GM23338 (cell line): Measurements from ENCODE around the gene OR52W1. TPM values are rescaled to one million over a fixed set of nuclear protein-coding genes. Genes with fewer than 3 reads are reported as not detected.

ENCODE experiments used
- ATAC-seq: fragments of 200-7000 bp; cut with Tn5 transposase; 3 replicates; pipeline ENCODE4 v1.9.1; 2020
- DNase-seq: peaks from one replicate; pipeline ENCODE4 v3.0.0-alpha.2; 2015; ENCODE audit warnings: low spot score
- H2AFZ ChIP-seq: fragments of 200-600 bp; sonication (generic); 2 replicates; pipeline ENCODE4 v1.8.0; 2016; ENCODE audit warnings: antibody characterized with exemption, mild to moderate bottlenecking, moderate library complexity
- H3F3A ChIP-seq: fragments of 200-600 bp; sonication (generic); replicated peaks from 2 replicates; pipeline ENCODE4 v1.8.0; 2017; ENCODE audit warnings: antibody characterized with exemption, mixed run types, low read depth
- H3K27ac ChIP-seq: fragments of 200-600 bp; sonication (generic); 2 replicates; pipeline ENCODE4 v1.6.1; 2016; ENCODE audit warnings: low read depth
- H3K27me3 ChIP-seq: fragments of 200-600 bp; sonication (generic); 2 replicates; pipeline ENCODE4 v1.8.0; 2016; ENCODE audit warnings: mild to moderate bottlenecking, mixed run types, moderate library complexity; ENCODE audit not compliant: insufficient read depth
- H3K36me3 ChIP-seq: fragments of 200-600 bp; sonication (generic); 2 replicates; pipeline ENCODE4 v1.8.0; 2016; ENCODE audit warnings: mild to moderate bottlenecking; ENCODE audit not compliant: insufficient read depth
- H3K4me1 ChIP-seq: fragments of 200-600 bp; sonication (generic); 2 replicates; pipeline ENCODE4 v1.8.0; 2016; ENCODE audit warnings: mild to moderate bottlenecking, moderate library complexity; ENCODE audit not compliant: insufficient read depth
- H3K4me2 ChIP-seq: fragments of 200-600 bp; sonication (generic); 2 replicates; pipeline ENCODE4 v1.7.1; 2017; ENCODE audit warnings: mixed run types
- H3K4me3 ChIP-seq: fragments of 200-600 bp; sonication (generic); 2 replicates; pipeline ENCODE4 v1.6.1; 2016; ENCODE audit warnings: mixed run types
- H3K79me2 ChIP-seq: fragments of 200-600 bp; sonication (generic); replicated peaks from 2 replicates; pipeline ENCODE4 v1.8.0; 2017; ENCODE audit warnings: mild to moderate bottlenecking; ENCODE audit not compliant: insufficient read depth
- H3K9me2 ChIP-seq: fragments of 200-600 bp; sonication (generic); 2 replicates; pipeline ENCODE4 v1.8.0; 2017; ENCODE audit not compliant: insufficient read depth
- H4K20me1 ChIP-seq: fragments of 200-600 bp; sonication (generic); replicated peaks from 2 replicates; pipeline ENCODE4 v1.8.0; 2017; ENCODE audit warnings: mild to moderate bottlenecking; ENCODE audit not compliant: insufficient read depth
- H3K27ac Mint-ChIP-seq: 2 replicates; pipeline ENCODE4 v1.8.0; 2020; ENCODE audit warnings: inconsistent platforms, mild to moderate bottlenecking, moderate library complexity, mixed read lengths
- H3K27me3 Mint-ChIP-seq: 3 replicates; pipeline ENCODE4 v1.8.0; 2022; ENCODE audit warnings: low read depth, mild to moderate bottlenecking, moderate library complexity, mixed read lengths, inconsistent platforms; ENCODE audit not compliant: insufficient read depth, poor library complexity
- H3K36me3 Mint-ChIP-seq: 3 replicates; pipeline ENCODE4 v1.8.0; 2021; ENCODE audit warnings: low read depth, mild to moderate bottlenecking, inconsistent platforms, moderate library complexity, mixed read lengths
- H3K4me1 Mint-ChIP-seq: 3 replicates; pipeline ENCODE4 v1.8.0; 2020; ENCODE audit warnings: mild to moderate bottlenecking, inconsistent platforms, mixed read lengths
- H3K4me3 Mint-ChIP-seq: 3 replicates; pipeline ENCODE4 v1.8.0; 2021; ENCODE audit warnings: moderate library complexity, mild to moderate bottlenecking, inconsistent platforms, mixed read lengths
- H3K9me3 Mint-ChIP-seq: 3 replicates; pipeline ENCODE4 v1.8.0; 2020; ENCODE audit warnings: moderate library complexity, mild to moderate bottlenecking, inconsistent platforms, mixed read lengths
- CREB1 ChIP-seq: fragments of 250-450 bp; sonication (Bioruptor Pico); IDR thresholded peaks from 2 replicates; pipeline ENCODE4 v1.5.0; 2020; ENCODE audit warnings: low read depth, mild to moderate bottlenecking, moderate library complexity
- ETS1 ChIP-seq: IDR thresholded peaks from 2 replicates; pipeline ENCODE4 v1.6.1; 2016; ENCODE audit warnings: antibody characterized with exemption
- EZH2 ChIP-seq: fragments of 200-600 bp; sonication (generic); IDR thresholded peaks from one replicate; pipeline ENCODE4 v1.8.0; 2017; ENCODE audit warnings: antibody characterized with exemption, mild to moderate bottlenecking, low read depth; ENCODE audit not compliant: unreplicated experiment
- EZH2phosphoT487 ChIP-seq: fragments of 200-600 bp; sonication (generic); IDR thresholded peaks from one replicate; pipeline ENCODE4 v1.8.1; 2018; ENCODE audit warnings: antibody characterized with exemption; ENCODE audit not compliant: unreplicated experiment
- JUNB ChIP-seq: IDR thresholded peaks from one replicate; pipeline ENCODE4 v1.6.1; 2016; ENCODE audit warnings: antibody characterized with exemption; ENCODE audit not compliant: unreplicated experiment
- POLR2AphosphoS5 ChIP-seq: IDR thresholded peaks from 2 replicates; pipeline ENCODE4 v1.6.1; 2016; ENCODE audit warnings: antibody characterized with exemption, low read depth
- ZNF114 ChIP-seq: fragments of 250-450 bp; sonication (Bioruptor Pico); IDR thresholded peaks from 2 replicates; pipeline ENCODE4 v1.5.0; 2020; ENCODE audit warnings: mild to moderate bottlenecking, moderate library complexity
- ZNF462 ChIP-seq: fragments of 250-450 bp; sonication (Bioruptor Pico); IDR thresholded peaks from 2 replicates; pipeline ENCODE4 v1.5.0; 2020; ENCODE audit warnings: mild to moderate bottlenecking, moderate library complexity
- polyA plus RNA-seq: library from polyadenylated mRNA; unstranded; fragments of >200 nt; fragmentation: Nextera tagmentation; extraction: Ambion mirVana; gene quantifications from 2 replicates; pipeline ENCODE4 v1.2.1, GENCODE V29; 2016
- total RNA-seq: library from RNA; depleted of rRNA; stranded (reverse); fragments of >200 nt; shearing (Covaris generic); gene quantifications from 2 replicates; pipeline ENCODE4 v1.2.3, GENCODE V29; 2014
- TF ChIP-seq, protein P1 (sequence below): IDR thresholded peaks from one replicate; pipeline ENCODE4 v1.6.1; 2018; ENCODE audit warnings: antibody characterized with exemption; ENCODE audit not compliant: unreplicated experiment

Gene OR52W1
- total and polyA plus RNA-seq, 2 experiments from 2014 or later, result not detected

GRCh38 chr11:6197466-6198200, 1.4 kb upstream of the OR52W1 start:
- Histone ChIP-seq H3K4me2 (no peak overlapping the region), H3K27me3 (no peaks in the 10 kb centered on the region), H3K79me2 (no peaks in the 10 kb centered on the region), H3K9me2 (no peaks in the 10 kb centered on the region), H4K20me1 (no peaks in the 10 kb centered on the region; the same call in 1 of the 2 replicates), H3K27ac (no peak overlapping the region), H3K36me3 (no peaks in the 10 kb centered on the region), H3K4me1 (peaks cover 7% of the 10 kb centered on the region; the same call in 1 of the 2 replicates), H3K4me3 (no peak overlapping the region), H3F3A (no peaks in the 10 kb centered on the region), H2AFZ (no peak overlapping the region)
- ATAC-seq (no peak), DNase-seq (no peak)
- Mint-ChIP-seq H3K4me1 (peaks cover 8% of the 10 kb centered on the region), H3K27me3 (peaks cover 2% of the 10 kb centered on the region), H3K27ac (no peak overlapping the region), H3K36me3 (no peaks in the 10 kb centered on the region), H3K4me3 (no peak overlapping the region), H3K9me3 (no peaks in the 10 kb centered on the region)
- TF ChIP-seq, protein P1, sequence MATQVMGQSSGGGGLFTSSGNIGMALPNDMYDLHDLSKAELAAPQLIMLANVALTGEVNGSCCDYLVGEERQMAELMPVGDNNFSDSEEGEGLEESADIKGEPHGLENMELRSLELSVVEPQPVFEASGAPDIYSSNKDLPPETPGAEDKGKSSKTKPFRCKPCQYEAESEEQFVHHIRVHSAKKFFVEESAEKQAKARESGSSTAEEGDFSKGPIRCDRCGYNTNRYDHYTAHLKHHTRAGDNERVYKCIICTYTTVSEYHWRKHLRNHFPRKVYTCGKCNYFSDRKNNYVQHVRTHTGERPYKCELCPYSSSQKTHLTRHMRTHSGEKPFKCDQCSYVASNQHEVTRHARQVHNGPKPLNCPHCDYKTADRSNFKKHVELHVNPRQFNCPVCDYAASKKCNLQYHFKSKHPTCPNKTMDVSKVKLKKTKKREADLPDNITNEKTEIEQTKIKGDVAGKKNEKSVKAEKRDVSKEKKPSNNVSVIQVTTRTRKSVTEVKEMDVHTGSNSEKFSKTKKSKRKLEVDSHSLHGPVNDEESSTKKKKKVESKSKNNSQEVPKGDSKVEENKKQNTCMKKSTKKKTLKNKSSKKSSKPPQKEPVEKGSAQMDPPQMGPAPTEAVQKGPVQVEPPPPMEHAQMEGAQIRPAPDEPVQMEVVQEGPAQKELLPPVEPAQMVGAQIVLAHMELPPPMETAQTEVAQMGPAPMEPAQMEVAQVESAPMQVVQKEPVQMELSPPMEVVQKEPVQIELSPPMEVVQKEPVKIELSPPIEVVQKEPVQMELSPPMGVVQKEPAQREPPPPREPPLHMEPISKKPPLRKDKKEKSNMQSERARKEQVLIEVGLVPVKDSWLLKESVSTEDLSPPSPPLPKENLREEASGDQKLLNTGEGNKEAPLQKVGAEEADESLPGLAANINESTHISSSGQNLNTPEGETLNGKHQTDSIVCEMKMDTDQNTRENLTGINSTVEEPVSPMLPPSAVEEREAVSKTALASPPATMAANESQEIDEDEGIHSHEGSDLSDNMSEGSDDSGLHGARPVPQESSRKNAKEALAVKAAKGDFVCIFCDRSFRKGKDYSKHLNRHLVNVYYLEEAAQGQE, result no peak
- TF ChIP-seq CREB1 (CRISPR knock-in tag), result no peak
- no peak for TF ChIP-seq JUNB
- TF ChIP-seq ZNF114 (CRISPR knock-in tag), result no peak
- no peak for TF ChIP-seq EZH2

DNA sequence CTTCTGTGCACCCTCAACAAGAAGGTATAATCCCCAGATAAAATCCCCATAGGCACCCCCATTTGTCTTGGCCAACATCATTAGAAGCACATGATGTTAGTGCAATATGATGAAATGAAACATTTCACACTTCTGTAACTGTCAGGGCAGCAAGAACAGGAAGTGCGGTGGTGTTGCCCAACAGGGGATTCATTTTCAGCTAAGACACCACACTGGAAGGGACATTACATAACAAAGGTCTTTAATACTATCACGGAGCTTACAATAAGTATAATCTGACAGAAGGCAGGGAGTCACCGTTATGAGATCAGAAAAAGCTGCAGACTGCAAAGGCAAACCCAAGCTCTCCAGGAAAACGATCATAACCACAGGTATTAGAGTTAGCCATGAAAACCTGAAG, 2.0 kb downstream of the OR52W1 start:
- ATAC-seq (no peak), DNase-seq (no peak)
- H3F3A ChIP-seq, result no peaks in the 10 kb centered on the region
- Mint-ChIP-seq H3K4me3 (no peak overlapping the region), H3K27me3 (peaks cover 2% of the 10 kb centered on the region), H3K9me3 (no peaks in the 10 kb centered on the region), H3K27ac (no peak overlapping the region; the same call in 1 of the 2 replicates), H3K4me1 (peaks cover 8% of the 10 kb centered on the region), H3K36me3 (no peaks in the 10 kb centered on the region)
- no peak overlapping the region for H3K27ac ChIP-seq
- H3K4me2 ChIP-seq, result no peak overlapping the region
- no peaks in the 10 kb centered on the region for H3K9me2 ChIP-seq
- no peaks in the 10 kb centered on the region; the same call in 1 of the 2 replicates for H4K20me1 ChIP-seq
- no peak overlapping the region for H2AFZ ChIP-seq
- peaks cover 7% of the 10 kb centered on the region; the same call in 1 of the 2 replicates for H3K4me1 ChIP-seq
- H3K36me3 ChIP-seq, result no peaks in the 10 kb centered on the region
- H3K79me2 ChIP-seq, result no peaks in the 10 kb centered on the region
- H3K27me3 ChIP-seq, result no peaks in the 10 kb centered on the region
- no peak overlapping the region for H3K4me3 ChIP-seq
- TF ChIP-seq EZH2 (no peak), ETS1 (no peak), CREB1 (CRISPR knock-in tag) (no peak), POLR2AphosphoS5 (no peak), ZNF462 (CRISPR knock-in tag) (no peak), EZH2phosphoT487 (no peak), JUNB (no peak)
